NCI-H82 treated with DMSO at 0.1 percent for 48 hours (cell line): ENCODE data around the gene TMEM132C.
"Not testable (repeated sequence)": the region's sequence is repeated elsewhere in the genome, so short reads cannot be mapped to it uniquely, and the experiment has no call there.

Experiments used
- DNase-seq: peaks from one replicate; lab custom pipeline; 2025; ENCODE audit not compliant: unreplicated experiment; lab: John Stamatoyannopoulos, UW

TMEM132C gene

GRCh38 chr12:128471491-128471890 lies 204.5 kb downstream of the TMEM132C start:
- no peak for DNase-seq

DNA sequence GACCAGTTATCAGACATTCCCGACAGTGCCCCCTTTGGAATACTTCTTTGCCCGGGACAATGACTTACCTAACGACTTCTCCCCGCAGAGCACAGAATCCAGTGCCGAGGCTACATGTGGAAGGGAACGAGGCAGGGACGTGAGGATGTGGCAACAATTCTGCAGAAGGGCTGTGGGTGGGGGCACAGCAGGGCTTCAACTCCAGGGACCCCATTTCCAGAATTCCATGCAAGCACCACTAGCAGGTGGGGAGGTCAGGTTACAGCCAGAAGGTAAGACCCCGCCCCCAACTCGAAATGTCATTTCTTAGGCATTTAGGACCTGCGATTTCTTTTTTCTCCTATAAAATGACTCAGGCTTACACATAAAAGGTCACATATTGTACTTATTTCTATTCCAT lies 207.9 kb downstream of the TMEM132C start:
- DNase-seq, result no peak

DNA sequence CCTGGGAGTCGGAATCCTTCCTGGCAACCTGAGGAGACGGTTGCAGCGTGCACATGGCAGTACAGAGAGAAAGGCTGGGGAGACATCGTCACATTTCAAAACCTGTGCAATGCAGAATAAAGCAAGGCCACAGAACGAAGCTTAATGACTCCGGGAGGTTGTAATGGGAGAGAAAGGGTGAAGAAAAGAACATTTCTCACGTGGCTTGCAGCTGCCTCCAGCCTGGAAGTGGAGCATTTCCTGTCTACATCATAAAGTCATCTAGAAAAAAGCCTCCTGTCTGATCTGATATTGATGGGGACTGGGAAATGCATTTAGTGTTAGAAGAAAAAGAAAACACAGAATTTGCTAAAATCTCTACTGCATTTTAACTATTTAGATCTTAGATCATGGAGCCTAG lies 209.3 kb downstream of the TMEM132C start:
- no peak for DNase-seq

DNA sequence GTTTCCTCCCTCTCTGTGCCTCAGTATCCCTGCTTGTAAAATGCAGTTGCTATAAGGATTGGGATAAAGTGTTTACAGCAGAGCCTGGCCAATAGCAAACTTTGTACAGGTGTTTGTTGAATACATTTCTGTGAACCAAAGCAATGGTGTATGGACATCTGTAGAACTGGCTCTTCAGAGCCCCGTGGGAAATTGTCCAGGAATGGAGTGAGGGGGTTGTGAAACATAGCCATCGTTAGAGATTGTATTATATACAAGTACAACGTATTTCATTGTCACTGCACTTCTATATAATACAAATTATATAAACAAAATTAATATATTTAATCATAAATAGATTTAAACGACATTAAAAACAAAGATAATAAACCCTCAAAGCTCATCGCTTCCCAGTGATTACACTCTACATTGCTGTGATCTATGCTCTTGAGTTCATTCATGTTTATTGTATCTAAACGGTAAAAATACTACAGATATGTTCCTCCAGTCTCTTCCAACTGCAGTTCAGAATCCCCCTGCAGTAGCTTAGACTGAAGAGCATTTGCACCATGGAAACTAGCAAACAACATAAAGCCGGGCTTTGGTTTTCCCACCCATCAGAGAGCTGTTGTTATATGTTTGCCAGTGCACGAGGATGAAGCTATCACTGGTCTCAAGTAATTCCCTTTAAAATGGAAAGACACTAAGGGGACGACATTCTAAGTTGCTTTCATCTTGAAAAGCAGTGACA lies 216.7 kb downstream of the TMEM132C start:
- no peak for DNase-seq

DNA sequence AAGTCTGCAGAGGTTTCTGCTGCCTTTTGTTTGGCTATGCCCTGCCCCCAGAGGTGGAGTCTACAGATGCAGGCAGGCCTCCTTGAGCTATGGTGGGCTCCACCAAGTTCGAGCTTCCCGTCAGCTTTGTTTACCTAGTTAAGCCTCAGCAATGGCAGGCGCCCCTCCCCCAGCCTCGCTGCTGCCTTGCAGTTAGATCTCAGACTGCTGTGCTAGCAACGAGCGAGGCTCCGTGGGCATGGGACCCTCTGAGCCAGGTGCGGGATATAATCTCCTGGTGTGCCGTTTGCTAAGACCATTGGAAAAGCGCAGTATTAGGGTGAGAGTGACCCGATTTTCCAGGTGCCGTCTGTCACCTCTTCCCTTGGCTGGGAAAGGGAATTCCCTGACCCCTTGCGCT lies 230.4 kb downstream of the TMEM132C start:
- not testable (repeated sequence) for DNase-seq

DNA sequence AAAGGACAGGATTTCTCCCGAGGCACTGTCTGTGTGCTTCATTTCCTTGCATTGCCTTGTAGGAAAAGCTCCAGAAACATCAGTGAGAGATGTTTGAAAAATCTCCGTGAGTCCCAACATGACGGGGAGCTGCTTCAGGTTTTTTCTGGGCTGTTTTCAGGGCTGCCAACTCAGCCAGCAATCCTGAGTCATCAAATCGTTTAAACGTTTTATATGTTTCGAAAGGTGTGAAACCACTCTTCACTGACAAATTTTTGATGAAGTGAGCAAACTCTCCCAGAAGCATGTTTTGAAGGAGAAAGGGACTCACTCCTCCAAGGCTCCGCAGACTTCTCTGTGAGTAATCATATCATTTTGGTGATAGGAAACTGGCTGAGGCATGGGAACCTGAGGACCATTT lies 240.5 kb downstream of the TMEM132C start:
- no peak for DNase-seq

DNA sequence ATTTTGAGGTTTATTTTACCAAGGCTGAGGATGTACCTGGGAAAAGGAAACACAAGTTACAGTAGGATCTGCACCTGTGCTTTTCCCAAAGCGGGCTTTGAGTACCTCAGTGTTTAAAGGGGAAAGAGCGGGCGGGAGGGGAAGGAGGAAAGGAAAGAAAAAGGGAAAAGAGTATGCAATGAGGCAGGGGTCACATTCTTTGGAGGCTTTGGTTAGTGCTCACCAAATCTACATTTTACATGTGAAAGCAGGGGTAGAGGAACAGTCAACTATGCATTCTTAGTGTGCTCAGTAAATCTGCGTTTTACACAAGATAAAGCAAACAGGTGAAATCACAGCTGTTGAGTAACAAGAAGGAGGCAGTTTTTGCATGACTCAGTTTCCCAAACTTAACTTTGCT lies 242.2 kb downstream of the TMEM132C start:
- no peak for DNase-seq

DNA sequence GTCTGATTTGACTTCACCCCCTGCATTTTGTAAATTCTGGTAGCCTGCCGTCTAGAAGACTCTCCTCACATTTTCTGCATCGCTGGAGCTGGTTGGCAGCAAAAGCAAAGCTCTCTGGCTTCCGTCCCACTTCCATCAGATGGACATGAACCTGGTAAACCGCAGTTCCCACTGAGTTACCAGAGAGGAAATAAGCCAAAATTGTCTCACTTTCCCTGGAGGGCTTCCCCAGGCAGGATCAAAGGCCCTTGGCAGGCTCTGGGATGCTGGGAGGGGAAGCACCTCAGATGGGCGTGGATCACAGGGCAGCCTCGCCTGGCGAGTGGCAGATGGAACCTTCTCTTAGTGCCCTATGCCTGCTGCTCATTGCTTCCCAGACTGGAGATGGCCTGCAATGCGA lies 243.5 kb downstream of the TMEM132C start:
- DNase-seq, result no peak

- DNase-seq, result peak; percentile 50
These were observed 246.4 kb downstream of the TMEM132C start for GRCh38 chr12:128513331-128513730.

DNA sequence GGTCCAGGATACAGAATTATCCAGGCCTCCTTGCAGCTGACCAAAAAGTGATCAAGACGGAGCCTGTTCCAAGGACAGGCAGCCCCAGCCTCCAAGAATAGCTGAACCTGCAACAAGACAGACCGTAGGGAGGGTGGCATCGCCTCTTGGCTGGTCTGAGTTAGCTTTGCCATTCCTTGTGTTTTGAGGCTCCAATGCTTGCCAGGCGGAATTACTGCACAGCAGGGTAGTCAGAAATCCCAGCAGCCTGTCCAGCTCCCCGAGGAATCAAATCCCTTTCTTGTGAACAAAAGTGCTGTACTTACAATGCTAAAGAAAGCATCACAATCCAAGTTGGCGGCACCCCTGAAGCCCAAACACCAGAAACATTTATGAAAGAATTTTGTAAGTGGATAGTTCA lies 246.9 kb downstream of the TMEM132C start:
- no peak for DNase-seq

DNA sequence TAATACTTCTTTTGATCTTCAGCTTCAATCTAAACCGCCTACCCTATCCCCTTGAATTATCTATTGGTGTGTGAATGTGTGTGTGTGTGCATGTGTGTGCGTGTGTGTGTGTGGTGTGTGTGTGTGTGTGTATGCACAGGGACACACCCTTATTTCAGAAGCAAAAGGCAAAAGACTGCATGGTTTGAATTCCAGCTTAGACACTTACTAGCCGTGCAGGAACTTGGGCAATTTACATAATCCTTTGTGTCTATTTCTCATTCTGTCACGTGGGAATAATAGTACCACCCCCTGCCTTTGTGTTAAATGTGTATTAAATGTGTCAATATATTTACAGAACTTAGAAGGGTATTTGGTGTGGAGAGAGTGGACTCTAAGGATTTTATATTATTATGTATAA lies 251.7 kb downstream of the TMEM132C start:
- no peak for DNase-seq

DNA sequence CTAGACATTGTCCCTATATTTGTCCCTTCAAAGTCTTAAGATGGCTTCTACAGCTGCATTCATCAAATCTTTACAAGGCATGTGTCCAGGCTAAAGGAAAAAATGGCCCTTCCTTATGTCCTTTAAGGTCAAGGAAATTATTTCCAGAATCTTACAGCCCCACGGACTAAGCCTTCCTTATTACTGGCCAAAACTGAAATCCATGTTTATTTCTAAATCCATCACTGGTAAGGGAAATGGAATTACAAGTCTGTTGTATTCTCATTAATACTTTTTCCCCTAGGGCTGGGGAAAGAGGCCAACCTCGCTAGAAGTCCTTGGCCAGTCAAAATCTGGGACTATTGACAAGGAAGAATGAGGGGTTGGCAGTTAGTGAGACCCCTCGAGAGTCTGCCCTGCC lies 252.5 kb downstream of the TMEM132C start:
- DNase-seq, result no peak

DNA sequence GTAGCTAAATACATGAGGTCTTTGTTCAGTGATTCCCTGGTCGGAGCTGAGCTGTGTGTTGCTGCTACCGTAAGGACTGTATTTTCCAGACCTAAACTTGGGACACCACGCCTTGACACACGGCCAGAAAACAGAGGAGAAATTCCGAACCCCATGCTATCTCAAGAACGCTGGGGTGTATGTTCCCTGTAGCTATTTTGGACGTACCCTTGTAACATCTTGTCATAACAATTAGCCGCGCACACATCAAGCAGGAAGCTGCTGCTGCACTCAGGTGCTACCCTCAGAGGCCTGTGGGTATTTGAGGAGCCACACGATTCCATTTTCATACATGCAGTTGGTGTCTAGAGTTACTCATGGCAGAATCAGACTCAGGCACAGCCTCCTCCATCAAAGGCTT lies 255.0 kb downstream of the TMEM132C start:
- no peak for DNase-seq

GRCh38 chr12:128524439-128524838 lies 257.5 kb downstream of the TMEM132C start:
- DNase-seq, result no peak

- DNase-seq, result peak; percentile 8
These were observed 264.2 kb downstream of the TMEM132C start for GRCh38 chr12:128531170-128531569.

DNA sequence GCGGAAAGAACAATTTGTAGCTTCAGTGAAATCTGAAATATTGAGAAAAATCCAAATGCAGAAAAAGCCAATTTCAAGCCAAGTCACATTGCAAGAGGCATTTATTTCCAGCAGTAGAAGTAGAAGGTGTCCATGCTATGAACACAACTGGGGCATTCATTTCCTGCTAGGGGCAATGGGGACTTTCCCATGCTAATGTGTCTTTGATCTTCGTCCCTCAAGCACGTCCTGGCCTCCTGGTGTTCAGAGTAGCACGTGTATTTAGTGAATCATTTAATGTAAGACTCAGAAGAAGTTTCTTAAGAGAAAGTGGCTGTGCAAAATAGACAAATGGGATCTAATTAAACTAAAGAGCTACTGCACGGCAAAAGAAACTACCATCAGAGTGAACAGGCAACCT lies 267.9 kb downstream of the TMEM132C start:
- no peak for DNase-seq

GRCh38 chr12:128536810-128537209 lies 269.8 kb downstream of the TMEM132C start:
- DNase-seq, result no peak

DNA sequence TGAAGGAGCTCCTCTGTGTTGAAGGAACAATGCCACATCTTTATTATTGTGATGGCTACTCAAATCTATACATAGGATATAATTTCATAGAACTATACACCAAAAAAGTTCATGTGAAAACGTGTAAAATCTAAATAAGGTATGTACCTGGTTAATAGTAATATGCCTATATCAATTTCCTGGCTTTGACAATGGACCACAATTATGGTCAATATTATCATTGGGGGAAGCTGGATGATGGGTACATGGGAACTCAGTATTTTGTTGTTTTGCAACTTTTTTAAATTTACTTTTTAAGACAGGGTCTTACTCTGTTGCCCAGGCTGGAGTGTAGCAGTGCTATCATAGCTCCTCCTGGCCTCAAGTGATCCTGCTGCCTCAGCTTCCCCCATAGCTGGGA lies 270.7 kb downstream of the TMEM132C start:
- no peak for DNase-seq

DNA sequence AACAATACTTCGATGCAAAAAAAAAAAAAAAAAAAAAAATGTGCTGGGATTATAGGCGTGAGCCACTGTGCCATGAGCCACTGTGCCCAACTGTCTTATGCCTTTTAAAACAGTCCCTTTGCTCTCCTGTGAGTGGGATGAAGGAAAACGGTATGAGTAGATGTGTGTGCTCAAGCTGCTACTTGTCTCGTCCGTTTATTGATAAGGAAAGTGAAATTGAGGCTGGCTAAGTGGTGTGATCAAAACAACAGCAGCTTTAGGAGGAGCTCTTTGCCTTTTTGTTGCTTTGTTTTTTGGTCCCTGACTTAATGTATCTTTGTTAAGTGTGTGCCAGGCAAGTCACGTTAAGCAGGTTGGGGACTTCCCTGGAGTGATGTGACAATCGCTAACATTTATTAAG lies 275.9 kb downstream of the TMEM132C start:
- DNase-seq, result no peak

- no peak for DNase-seq
These were observed 276.5 kb downstream of the TMEM132C start for GRCh38 chr12:128543460-128543859.

- DNase-seq, result no peak
These were observed 277.0 kb downstream of the TMEM132C start for GRCh38 chr12:128543971-128544370.

- DNase-seq, result no peak
These were observed 282.0 kb downstream of the TMEM132C start for GRCh38 chr12:128548949-128549348.

GRCh38 chr12:128549601-128550218 lies 282.7 kb downstream of the TMEM132C start:
- peak; percentile 47 for DNase-seq
